ENCODE results near the gene LAG3.

The LAG3 gene

GRCh38 chr12:6753772-6754356 is 18.5 kb upstream of the LAG3 start:
- DNase-seq: no peak

DNA sequence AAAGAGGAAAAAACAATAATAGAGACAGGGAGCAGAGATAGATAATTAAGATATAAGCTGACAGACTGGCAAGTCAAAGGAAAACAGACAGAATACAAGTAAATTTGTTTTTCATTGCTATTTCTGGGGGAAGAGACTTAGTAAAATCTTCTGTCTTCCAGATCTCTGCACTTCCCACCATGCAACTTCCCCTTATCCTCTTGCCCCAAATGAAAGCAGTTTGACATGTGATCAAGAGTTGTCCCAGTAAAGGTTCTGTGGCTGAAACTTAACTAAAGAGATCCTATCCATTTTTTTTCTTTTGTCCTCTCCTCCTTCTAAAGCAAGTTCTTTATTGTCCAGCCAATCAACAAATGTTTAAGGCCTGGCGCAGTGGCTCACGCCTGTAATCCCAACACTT is 17.9 kb upstream of the LAG3 start:
- no peak for DNase-seq

GRCh38 chr12:6757028-6757690 is 15.2 kb upstream of the LAG3 start:
- no peak for DNase-seq

DNA sequence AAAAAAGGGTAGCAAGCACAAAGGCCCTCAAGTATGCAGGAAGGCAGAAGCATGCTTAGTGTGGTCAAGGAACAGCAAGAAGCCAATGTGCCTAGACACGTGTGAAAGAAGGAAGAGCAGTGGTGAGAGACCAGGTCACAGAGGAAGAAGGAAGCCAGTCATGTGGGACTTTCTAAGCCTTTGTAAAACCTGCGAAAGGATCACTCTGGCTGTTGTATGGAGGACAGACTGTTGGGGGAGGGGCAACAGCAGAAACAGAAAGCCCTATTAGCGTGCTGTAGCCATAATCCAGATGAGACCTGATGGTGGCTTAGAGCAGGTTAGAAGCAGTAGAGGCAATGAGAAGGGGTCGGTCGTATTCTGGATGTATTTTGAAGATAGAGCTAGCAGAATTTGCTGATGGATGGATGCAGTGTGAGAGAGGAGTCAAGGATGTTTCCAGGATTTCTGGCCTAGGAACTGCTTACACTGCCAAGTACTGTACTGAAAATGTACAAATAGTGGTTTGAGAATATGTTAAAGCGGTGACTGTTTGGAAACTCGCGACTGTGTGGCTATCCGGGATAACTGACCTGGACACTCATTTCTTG is 13.7 kb upstream of the LAG3 start:
- DNase-seq: no peak

GRCh38 chr12:6759741-6760140 is 12.6 kb upstream of the LAG3 start:
- no peak for DNase-seq

DNA sequence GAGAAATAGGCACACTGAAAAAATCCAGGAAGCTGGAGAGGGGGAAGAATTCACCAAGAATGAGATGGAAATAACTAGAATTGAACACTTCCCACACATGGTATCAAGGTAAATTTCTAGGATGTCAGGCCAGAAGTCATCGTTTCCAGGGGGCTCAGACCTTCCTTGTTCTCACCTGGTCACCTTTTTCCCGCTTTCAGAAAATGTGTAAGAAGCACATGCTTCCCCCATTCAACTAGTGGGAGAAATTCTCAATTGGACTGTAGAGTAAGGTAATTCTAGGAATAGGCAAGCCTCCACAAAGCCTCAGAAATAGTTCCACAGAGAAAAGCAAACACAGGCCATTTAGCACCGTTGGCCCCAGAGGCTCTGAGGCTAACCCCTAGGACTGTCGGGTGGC is 8.9 kb upstream of the LAG3 start:
- DNase-seq: no peak

- DNase-seq: no peak
These were observed 8.1 kb upstream of the LAG3 start for GRCh38 chr12:6764011-6764828.

- DNase-seq: no peak
These were observed 7.2 kb upstream of the LAG3 start for GRCh38 chr12:6765048-6765633.

GRCh38 chr12:6765634-6766581 is 6.4 kb upstream of the LAG3 start, which contains the start of gene PTMS:
Gene PTMS (plus strand): TSS chr12:6766363. CDS start chr12:6766706, 343 bp downstream.
- DNase-seq: no peak

GRCh38 chr12:6766651-6767349 is 5.5 kb upstream of the LAG3 start:
- DNase-seq: peak; percentile 69

DNA sequence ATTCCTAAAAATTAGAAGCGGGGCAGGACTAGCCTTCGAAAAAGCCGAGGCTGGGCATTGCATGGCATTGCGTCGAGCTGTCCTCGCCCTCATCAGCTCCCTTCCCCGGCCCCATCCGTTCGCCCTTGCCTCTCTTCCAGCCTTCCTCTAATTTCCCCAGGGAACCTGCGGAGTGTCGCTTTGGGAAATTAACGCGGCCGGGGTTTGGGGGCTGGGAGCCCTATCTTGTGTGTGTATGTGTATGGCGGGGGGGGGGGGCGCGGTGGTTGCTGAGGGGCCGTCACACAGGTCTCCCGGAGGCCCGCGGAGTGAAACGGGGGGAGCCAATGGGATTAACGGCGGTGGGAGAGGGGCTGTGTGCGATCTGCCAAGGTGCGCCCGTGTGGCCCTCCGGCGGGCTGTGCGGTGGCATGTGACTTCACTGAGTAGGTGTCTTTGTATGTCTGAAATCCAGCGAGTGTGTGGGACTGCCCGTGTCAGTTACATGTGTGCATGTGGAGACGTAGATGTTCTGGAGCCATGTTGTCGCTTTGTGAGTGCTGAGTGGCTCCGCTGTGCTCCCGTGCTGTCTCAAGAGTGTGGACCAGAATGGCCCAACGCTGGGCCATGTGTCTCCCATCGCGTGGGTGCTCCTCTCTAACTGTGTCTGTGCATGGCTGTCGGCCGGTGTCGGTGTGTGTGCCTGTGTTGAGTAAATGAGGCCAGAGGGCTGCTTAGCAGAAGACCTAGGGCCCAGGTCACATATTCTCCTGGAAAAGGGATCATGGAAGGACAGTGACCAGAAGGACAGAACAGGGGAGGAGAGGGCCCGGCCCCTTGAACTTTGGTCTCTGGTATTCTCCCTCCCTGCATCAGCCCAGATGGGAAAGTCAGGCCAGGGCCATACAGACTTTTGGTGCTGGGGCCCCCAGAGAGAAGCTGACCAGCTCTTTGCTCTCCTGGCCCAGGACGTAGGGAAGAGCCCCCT is 4.7 kb upstream of the LAG3 start:
- DNase-seq: no peak

GRCh38 chr12:6768437-6768914 is 3.8 kb upstream of the LAG3 start:
- no peak for DNase-seq

DNA sequence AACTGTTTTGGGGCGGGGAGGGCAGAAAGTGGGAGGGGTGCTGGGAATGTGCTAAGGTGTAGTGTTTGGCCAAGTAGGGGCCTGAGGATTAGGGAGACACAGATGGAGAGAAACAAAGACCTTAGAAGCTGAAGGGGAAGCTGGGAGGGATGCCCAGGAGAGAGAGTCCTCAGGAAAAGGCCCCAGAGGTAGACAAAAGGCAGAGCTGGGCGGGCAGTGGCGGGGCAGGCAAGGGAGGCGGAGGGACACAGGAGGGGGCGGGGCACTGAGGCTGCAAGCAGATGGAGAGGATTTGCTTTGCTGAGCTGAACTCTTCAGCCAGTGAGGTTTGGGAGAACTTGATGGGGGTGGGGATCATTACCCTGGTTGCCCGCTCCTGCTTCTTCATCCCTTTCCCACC is 3.3 kb upstream of the LAG3 start:
- DNase-seq: no peak

DNA sequence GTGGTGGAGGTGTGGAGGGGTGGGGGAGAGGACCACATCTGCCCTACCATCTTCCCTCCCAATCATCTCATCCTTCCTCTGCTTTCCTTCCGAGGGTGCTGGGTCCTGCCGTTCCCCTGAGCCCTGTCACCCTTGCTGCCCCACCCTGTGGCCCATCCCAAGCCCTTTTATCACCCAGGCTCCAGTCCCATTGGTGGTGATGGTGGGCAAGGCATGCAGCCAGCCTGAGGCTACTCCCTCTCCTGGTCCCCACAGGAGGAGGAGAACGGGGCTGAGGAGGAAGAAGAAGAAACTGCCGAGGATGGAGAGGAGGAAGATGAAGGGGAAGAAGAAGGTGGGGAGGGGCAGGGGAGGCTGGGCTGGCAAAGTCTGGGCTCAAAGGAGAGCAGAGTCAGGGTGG is 2.7 kb upstream of the LAG3 start:
- DNase-seq: no peak

GRCh38 chr12:6770094-6770493 is 2.2 kb upstream of the LAG3 start:
- DNase-seq: no peak

DNA sequence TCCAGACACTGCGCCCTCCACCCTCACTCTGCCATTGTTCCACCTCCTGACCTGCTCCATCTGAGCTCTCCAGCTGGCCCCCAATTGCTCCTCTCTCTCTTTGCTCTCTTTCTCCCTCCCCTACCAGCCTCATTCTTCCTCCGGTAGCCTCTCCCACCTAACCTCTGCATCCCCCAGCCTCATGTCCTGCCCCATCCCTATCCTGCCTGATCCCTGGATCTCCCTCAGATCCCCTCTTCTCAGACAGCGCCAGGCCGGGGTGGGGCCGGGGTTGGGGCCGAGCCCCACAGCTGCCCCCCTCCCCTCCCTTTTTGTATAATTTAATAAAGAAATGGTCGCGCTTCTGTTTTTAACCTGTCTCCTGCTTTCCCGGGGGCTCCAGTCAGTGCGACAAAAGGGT is 1.7 kb upstream of the LAG3 start:
- no peak for DNase-seq

DNA sequence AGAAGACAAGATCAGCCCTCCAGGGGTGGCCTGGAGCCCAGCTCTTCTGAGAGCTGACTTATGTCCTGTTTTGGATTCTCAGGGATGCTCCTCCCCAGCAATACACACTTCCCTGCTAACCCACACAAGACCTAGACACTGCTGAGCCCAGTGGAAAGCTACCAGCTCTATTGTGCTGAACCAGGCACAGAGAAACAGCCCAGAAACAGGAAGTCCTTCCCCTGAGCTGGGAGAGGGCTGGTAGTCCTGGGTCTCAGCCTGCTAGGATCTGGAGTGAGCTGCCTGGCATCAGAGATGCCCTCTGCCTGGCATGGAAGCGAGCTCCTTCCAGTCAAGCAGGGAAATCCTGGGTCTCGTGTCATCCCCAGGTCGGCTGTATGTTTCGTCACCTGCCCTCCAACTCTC is 1.2 kb upstream of the LAG3 start:
- no peak for DNase-seq

GRCh38 chr12:6771509-6772330 is 600 bp upstream of the LAG3 start:
- DNase-seq: no peak
